ENCODE data around the gene DSTN.
"Not testable (repeated sequence)": the region's sequence is repeated elsewhere in the genome, so short reads cannot be mapped to it uniquely, and the experiment has no call there.

DSTN gene

DNA sequence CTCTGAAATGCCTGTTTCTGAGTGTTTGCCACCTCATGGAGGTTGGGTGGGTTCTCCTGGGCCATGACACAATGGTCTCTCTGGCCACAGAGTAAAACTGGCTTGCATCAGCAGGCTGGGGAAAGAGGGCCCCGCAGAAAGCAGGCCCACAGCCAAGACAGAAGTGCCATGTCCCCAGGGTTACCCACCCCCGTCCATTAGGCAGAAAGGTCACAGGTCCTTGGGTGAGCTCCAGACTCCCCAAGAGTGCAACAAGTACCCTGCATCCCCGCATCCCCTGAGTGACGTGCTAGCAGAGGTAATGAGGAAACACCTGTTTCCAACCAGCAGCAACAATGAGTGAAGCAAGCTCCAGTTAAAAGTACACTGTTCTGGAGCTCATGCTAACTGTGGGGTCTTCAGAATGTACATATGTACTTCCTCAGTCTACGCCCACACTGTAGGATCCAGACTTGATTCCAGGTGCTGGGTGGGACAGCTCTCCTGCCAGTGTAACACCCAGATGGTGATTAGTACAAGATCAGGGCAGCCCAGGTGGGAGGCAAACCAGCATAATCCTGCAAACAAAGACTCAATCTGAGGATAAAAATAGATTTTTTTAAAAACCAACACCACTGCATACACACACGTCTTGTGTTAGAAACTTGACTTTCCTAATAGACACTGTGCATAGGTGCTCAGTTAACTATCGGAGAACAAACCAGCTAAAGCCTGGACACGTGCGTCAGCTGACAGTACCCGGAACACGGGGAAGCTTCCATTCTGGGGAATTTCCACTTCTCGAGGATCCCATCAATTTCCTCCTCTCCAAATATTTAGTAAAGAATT lies 80.6 kb downstream of the DSTN start:
- DNase-seq (ENCODE audit: low read depth in 3 of 3) = no peak

DNA sequence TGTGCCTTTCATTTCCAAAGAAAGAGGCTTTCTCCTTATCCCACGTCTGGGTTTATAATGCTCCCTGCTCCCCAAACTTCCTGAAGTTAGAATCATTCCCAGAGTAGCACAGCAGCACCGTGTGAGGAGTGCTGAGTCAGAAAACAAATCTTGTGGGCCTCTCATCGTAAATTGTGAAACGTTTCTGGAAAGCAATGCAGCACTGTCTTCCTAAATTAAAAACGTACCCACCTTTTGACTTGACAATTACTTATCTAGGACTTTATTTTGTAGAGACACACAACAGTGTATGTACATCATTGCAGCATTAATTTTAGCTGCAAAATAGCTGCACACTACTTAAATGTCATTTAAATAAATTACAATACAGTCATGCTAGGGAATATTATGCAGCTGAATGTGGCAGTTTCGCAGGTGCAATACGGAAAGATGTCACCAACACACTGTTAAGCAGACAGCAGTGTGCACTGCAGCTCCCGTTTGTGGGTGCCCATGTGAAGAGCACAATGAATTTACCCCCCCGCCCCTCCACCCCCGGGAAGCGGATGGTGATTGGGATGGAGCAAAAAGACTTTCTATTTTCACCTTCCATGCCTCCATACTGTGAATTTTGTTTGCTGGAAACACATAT lies 81.4 kb downstream of the DSTN start:
- DNase-seq (ENCODE audit: low read depth in 3 of 3) = no peak

DNA sequence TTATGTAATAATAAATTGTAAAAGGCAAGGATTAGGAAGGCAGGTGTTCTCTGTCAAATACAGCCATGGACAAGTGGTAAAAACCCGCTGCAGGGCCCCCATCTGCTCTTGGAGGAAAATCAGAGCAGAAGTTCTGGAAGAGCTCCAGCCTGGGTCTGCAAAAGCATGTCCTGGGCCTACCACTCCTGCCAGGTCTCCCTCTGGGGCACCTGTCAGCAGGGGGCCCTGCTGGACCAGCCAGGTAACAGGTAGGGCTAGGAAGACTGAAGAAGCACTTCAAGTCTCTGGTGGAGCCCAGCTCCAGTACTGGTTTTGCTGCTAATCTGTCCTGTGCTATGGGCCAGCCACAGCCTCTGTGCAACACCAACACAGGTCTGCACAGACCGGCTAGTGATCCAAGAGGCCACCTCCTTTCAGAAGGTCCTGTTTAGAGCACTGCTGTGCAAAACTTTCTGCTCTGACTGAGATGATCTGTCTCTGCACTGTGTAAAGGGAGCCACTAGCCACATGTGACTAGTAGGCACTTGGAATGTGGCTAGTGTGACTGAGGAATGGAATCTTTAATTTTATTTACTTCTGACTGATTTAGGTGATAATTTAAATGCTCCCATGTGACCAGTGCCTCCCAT lies 82.0 kb downstream of the DSTN start:
- no peak for DNase-seq (ENCODE audit: low read depth in 3 of 3)

DNA sequence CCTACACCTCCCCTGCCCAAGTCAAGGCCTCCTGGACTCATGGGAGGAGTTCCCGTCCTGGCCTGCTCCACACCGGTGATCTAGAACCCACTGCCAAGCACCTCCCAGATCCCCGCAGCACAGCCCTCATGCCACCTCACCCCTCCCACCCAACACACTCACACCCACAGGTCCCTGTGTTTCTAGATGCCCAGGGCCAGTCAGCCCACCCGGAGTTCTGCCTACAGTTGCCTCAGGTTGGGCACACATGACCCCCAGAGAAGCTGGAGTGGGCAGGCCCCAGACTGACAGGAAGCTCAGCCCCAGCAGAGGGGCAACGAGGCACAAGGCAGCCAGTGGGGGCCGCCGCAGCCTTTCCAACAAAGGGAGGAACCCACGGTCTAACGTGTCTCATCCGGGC lies 82.5 kb downstream of the DSTN start:
- DNase-seq (ENCODE audit: low read depth in 3 of 3) = no peak

DNA sequence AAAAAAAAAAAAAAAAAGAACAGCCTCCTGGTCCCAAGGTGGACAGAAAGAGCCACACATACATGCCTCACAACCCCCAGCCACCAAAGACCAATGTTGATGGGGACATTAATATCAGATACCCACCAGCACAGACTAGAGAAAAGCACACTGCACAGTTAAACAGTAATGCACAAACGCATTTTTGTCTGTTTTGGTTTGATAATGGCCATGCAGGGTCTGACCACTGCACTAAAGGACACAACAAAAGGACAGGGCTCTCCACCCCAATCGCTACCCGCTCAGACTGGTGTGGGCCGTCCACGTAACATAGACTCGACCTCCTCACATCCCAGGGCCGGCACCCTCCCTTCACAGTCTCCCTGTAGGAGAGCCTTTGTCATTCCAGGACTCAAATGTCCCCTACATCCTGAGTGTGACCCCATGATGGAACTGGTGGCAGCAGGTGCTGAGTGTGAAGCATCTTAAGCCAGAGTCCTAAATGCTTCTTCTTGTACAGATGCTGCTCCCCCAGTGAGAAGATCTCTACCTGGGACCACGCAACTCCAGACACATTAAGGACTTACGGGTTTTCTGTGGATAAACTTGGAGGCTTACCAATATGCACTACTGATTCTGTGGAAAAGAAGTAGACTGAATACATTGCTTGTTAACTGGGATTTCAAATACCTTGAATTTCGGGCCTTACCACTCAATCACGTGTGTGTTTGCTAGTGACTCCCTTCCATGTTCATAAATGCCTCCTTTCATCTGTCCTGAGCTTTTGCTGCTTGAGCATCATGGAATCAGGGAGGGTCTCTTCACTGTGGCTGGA lies 84.2 kb downstream of the DSTN start:
- no peak for DNase-seq (ENCODE audit: low read depth in 3 of 3)

DNA sequence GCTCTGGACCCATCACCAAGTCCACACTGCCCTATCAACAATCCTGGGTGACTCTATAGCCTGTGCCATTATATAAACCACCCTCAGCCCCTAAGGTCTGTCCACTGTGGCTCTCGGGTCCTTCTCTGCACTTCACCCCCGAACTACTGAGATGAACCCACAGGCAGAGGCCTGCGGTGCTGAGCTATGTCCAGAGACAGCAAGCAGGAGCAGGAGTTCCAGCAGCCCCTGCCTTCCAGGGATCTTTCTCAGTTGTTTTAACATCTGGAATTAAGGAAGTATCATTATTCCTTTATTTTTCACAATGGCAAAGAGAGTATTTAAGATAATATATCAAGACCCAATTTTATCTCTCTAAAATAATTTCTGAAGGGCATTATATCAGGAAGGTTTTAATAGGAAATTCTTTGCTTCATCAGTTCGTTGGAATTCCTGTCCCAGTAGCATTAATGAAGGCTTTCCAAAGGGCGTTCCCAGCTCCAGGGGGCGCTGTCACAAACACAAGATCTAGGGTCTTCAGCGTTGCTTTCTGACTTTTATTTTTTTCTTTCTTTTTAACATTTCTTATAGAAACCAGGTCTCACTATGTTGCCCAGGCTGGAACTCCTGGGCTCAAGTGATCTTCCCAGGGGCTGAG lies 84.9 kb downstream of the DSTN start:
- DNase-seq (ENCODE audit: low read depth in 3 of 3) = no peak

DNA sequence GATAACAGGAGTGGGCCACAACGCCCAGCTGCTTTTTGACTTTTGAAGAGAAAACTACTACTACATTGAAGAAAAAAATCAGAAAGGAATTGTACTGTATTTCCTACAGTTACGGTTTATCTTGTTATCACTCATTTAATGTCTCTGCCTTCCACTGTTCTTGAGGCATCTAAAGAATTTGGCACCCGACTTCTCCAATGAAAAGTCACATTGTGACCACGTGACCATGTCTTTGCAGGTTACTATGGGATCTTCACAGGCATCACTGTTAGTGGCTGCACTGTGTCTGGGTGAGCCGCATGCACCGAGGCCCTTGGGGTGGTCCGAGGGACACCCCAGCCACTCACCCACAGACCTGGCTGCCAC lies 85.4 kb downstream of the DSTN start:
- DNase-seq (ENCODE audit: low read depth in 3 of 3) = no peak

DNA sequence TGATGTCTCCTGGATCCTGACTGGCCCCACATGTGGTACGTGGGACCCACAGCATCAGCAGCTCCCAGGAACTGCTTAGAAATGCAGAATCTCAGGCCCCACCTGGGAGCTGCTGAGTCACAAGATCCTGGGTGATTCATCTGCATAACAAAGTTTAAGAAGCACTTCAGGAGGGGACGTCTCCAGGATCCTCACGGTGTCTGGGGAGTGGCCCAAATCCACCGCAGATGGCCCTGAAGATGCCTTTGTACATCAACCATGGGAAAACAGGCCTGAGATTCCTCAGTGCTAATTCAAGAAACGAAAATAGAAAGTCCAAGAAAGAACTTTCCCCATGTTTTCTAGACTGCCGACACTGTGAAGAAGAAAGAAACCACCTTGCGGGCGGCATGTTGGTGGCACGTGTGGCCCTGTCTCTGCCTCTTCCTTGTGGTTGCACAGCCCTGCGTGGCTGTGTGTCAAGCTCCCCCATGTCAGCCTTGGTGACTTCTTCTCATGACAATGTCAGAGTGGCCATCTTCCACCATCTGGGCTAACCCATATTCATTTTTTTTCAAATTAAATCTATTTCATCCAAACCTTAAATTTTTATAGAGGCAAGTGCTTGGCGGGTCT lies 86.1 kb downstream of the DSTN start:
- no peak for DNase-seq (ENCODE audit: low read depth in 3 of 3)

DNA sequence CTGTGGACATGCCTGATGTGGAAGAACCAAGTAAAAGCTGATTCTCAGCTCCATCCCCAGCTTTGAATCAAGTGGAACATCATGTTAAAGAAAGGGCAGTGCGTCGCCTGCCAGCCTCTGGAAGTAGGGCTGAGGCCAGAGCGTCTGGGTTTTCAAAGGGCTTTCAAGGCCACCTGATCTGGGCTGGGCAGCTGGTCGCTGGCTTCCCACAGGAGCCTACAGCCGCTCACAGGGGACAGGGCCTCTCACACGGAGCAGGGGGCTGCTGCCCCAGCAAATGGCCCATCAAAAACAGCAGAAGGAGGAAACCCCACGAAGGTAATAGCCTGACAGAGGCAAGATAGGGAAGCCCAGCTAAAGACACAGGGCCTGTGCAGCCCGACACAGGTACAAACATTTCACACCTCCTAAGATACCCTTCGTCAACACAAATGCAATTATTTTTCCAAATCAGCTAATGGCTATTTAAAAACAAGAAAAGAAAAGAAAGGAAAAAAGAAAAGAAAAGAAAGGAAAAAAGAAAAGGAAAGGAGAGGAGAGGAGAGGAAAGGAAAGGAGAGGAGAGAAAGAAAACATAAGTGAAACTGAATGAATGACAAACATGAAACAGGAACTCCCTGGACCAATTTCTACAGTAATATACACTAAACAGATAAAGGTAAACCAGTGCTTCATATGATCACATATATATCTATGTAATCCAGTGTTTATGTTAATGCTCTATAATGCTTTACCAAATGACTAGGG lies 87.4 kb downstream of the DSTN start:
- no peak for DNase-seq (ENCODE audit: low read depth in 3 of 3)

DNA sequence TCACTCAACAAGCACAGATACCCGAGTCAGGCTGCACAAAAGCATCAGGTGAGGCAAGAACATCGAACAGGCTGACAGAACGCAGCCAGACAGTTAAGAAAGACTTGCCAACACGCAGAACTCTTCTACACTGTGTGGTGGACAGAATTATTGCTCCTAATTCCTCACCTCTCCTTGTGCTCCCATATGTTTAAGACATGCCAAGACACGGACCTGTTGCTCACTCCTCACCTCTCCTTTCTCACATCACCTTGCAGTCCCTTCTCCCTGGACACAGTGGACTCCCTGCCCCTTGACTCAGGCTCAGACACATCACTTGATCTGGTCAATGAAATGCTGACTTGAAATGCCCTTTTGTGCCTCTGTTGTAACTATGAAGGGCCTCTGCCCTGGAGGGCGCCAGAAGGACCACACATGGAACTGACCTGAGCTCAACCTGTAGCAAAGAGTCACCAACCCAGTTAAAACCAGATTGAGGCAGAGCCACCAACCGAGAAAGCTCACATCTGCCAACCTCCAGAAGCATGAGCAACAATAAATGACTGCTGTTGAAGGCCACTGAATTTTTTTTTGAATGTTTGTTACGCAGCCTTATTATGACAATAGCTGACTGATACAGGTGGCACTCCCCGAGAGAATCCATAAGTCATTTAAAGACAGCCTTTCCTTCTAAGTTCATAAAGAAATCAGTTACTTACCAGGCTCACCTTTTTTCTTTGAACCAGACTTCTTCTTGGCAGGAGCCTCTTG lies 88.2 kb downstream of the DSTN start:
- DNase-seq (ENCODE audit: low read depth in 3 of 3) = no peak

DNA sequence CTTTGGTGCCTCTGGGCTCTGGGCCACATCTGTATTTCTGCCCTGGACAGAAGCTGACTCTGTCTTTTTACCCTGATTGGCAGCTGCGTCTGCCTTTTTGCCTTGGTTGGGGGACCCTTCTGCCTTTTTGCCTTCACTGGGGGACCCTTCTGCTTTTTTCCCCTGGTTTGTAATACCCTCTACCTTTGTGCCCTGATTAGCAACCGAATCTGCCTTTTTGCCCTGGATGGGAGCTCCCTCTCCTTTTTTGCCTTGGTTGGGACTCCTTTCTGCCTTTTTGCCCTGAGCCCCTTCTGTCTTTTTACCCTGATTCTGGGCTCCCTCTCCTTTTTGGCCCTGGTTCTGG lies 88.7 kb downstream of the DSTN start:
- DNase-seq (ENCODE audit: low read depth in 3 of 3) = no peak

DNA sequence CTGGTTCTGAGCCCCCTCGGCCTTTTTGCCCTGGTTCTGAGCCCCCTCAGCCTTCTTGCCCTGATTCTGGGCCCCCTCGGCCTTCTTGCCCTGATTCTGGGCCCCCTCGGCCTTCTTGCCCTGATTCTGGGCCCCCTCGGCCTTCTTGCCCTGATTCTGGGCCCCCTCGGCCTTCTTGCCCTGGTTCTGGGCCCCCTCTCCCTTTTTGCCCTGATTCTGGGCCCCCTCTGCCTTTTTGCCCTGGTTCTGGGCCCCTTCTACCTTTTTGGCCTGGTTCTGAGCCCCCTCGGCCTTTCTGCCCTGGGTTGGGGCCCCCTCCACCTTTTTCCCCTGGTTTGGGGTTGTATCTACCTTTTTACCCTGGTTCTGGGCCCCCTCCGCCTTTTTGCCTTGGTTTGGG lies 89.5 kb downstream of the DSTN start:
- not testable (repeated sequence) for DNase-seq (ENCODE audit: low read depth in 3 of 3)
